Measurements from ENCODE around the gene SDCCAG8. TPM values are rescaled to one million over a fixed set of nuclear protein-coding genes. Genes with fewer than 3 reads are reported as not detected.

Gene SDCCAG8
- total and polyA plus RNA-seq, 4 donors: 8.5 to 25.8 (median 17.5) TPM

- H3K36me3 ChIP-seq (ENCODE audit: control insufficient read depth in 4 of 4, insufficient read depth in 3 of 4, low read depth in 1 of 4, low read length in 3 of 4): peaks cover 0 to 2% (median under 1%) of the 10 kb centered on the region in 4 donors
- peak overlapping the region in 1 of 2 donors; percentile 20 for H3K27ac ChIP-seq (ENCODE audit: low read depth in 1 of 2, low read length in 2 of 2)
- H3K4me1 ChIP-seq (ENCODE audit: control insufficient read depth in 4 of 4, insufficient read depth in 4 of 4, low read length in 3 of 4): peaks cover 0 to 7% (median 5%) of the 10 kb centered on the region in 4 donors
- DNase-seq (ENCODE audit: low spot score): no peak
- H3K9ac ChIP-seq (ENCODE audit: low read depth in 1 of 2, low read length in 2 of 2): no peak overlapping the region
- TF ChIP-seq HNF4A (conservative IDR thresholded peaks at IDR 0.05) (peak; percentile 17 to 54), SP1 (IDR thresholded peaks at IDR 0.05) (no peak), HNF4G (IDR thresholded peaks at IDR 0.05) (no peak), TAF1 (conservative IDR thresholded peaks at IDR 0.05) (no peak), EGR1 (IDR thresholded peaks at IDR 0.05; ENCODE audit: low read depth in 2 of 2) (no peak), RAD21 (IDR thresholded peaks at IDR 0.05) (no peak), JUND (IDR thresholded peaks at IDR 0.05) (peak in 1 of 2 donors; percentile 17), ZBTB33 (IDR thresholded peaks at IDR 0.05) (no peak)
- TF ChIP-seq, protein P1, sequence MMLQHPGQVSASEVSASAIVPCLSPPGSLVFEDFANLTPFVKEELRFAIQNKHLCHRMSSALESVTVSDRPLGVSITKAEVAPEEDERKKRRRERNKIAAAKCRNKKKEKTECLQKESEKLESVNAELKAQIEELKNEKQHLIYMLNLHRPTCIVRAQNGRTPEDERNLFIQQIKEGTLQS (IDR thresholded peaks at IDR 0.05): no peak
- H3K4me3 ChIP-seq (ENCODE audit: low read depth in 1 of 3, low read length in 3 of 3): no peak overlapping the region
- no peaks in the 10 kb centered on the region for H3K9me3 ChIP-seq (ENCODE audit: control insufficient read depth in 4 of 4, low read length in 3 of 4)
- no peaks in the 10 kb centered on the region for H3K27me3 ChIP-seq (ENCODE audit: control insufficient read depth in 4 of 4, insufficient read depth in 4 of 4, low read length in 3 of 4)
Measured at GRCh38 chr1:243408479-243408878, 152.6 kb downstream of the SDCCAG8 start.

GRCh38 chr1:243409284-243409683 lies 153.4 kb downstream of the SDCCAG8 start:
- no peaks in the 10 kb centered on the region for H3K27me3 ChIP-seq (ENCODE audit: control insufficient read depth in 4 of 4, insufficient read depth in 4 of 4, low read length in 3 of 4)
- no peak overlapping the region for H3K27ac ChIP-seq (ENCODE audit: low read depth in 1 of 2, low read length in 2 of 2)
- H3K4me1 ChIP-seq (ENCODE audit: control insufficient read depth in 4 of 4, insufficient read depth in 4 of 4, low read length in 3 of 4): peaks cover 0 to 7% (median 5%) of the 10 kb centered on the region in 4 donors
- no peak overlapping the region for H3K4me3 ChIP-seq (ENCODE audit: low read depth in 1 of 3, low read length in 3 of 3)
- H3K36me3 ChIP-seq (ENCODE audit: control insufficient read depth in 4 of 4, insufficient read depth in 3 of 4, low read depth in 1 of 4, low read length in 3 of 4): peaks cover 0 to 2% (median 0%) of the 10 kb centered on the region in 4 donors
- no peak overlapping the region for H3K9ac ChIP-seq (ENCODE audit: low read depth in 1 of 2, low read length in 2 of 2)
- DNase-seq (ENCODE audit: low spot score): no peak
- WGBS: 95% methylated on average over 2 of the region's 2 CpGs
- no peaks in the 10 kb centered on the region for H3K9me3 ChIP-seq (ENCODE audit: control insufficient read depth in 4 of 4, low read length in 3 of 4)
- TF ChIP-seq MAX (IDR thresholded peaks at IDR 0.05) (no peak), HNF4A (conservative IDR thresholded peaks at IDR 0.05) (peak in 1 of 2 donors; percentile 9), REST (IDR thresholded peaks at IDR 0.05) (peak; percentile 4), RAD21 (IDR thresholded peaks at IDR 0.05) (peak; percentile 91 to 92)
- TF ChIP-seq, protein P2, sequence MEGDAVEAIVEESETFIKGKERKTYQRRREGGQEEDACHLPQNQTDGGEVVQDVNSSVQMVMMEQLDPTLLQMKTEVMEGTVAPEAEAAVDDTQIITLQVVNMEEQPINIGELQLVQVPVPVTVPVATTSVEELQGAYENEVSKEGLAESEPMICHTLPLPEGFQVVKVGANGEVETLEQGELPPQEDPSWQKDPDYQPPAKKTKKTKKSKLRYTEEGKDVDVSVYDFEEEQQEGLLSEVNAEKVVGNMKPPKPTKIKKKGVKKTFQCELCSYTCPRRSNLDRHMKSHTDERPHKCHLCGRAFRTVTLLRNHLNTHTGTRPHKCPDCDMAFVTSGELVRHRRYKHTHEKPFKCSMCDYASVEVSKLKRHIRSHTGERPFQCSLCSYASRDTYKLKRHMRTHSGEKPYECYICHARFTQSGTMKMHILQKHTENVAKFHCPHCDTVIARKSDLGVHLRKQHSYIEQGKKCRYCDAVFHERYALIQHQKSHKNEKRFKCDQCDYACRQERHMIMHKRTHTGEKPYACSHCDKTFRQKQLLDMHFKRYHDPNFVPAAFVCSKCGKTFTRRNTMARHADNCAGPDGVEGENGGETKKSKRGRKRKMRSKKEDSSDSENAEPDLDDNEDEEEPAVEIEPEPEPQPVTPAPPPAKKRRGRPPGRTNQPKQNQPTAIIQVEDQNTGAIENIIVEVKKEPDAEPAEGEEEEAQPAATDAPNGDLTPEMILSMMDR (IDR thresholded peaks at IDR 0.05; ENCODE audit: low read depth, low read length, missing input control): peak; percentile 56
